OCI-LY1 (cell line): ENCODE results near the gene BIN1.

Source experiments
- CTCF ChIP-seq: fragments of 200-600 bp; sonication (generic), shearing (Covaris generic); IDR thresholded peaks from 2 replicates; pipeline ENCODE4 v1.5.1; 2017; ENCODE audit warnings: mild to moderate bottlenecking, antibody characterized with exemption, low read length, moderate library complexity, mixed read lengths
- EZH2 ChIP-seq: fragments of 200-600 bp; sonication (generic), shearing (Covaris generic); IDR thresholded peaks from 2 replicates; pipeline ENCODE4 v1.8.0; 2017; ENCODE audit warnings: borderline replicate concordance, mixed run types, mild to moderate bottlenecking, antibody characterized with exemption, low read length, moderate library complexity, mixed read lengths

GRCh38 chr2:127050803-127051115 lies 56.2 kb downstream of the BIN1 start:
- no peak for TF ChIP-seq CTCF
- TF ChIP-seq EZH2: no peak
